SK-N-SH (cell line): ENCODE data around the gene NME3. TPM values are rescaled to one million over a fixed set of nuclear protein-coding genes. Genes with fewer than 3 reads are reported as not detected.

ENCODE experiments used
- ELF1 ChIP-seq: IDR thresholded peaks from 2 replicates; pipeline ENCODE4 v1.4.0; 2012
- EP300 ChIP-seq, 2 experiments: IDR thresholded peaks; 2 replicates each; pipeline versions ENCODE4 v1.4.0 to v1.6.1; 2012; ENCODE audit warnings: borderline replicate concordance in 1 of 2, low read depth in 1 of 2, low read length in 1 of 2
- FOSL2 ChIP-seq: IDR thresholded peaks from 2 replicates; pipeline ENCODE4 v1.4.0; 2012; ENCODE audit warnings: low read depth, mild to moderate bottlenecking, moderate library complexity, borderline replicate concordance
- GABPA ChIP-seq: IDR thresholded peaks from 2 replicates; pipeline ENCODE4 v1.4.0; 2012; ENCODE audit warnings: low read depth, mild to moderate bottlenecking
- IRF3 ChIP-seq: fragments of 150-350 bp; IDR thresholded peaks from 2 replicates; pipeline ENCODE4 v1.6.1; 2016; ENCODE audit warnings: mild to moderate bottlenecking, low read depth, low read length
- JUND ChIP-seq: IDR thresholded peaks from 2 replicates; pipeline ENCODE4 v1.4.0; 2012
- MEF2A ChIP-seq: IDR thresholded peaks from 2 replicates; pipeline ENCODE4 v1.4.0; 2012; ENCODE audit warnings: low read depth, borderline replicate concordance
- NRF1 ChIP-seq: IDR thresholded peaks from 2 replicates; pipeline ENCODE4 v1.6.1; 2012; ENCODE audit warnings: low read depth, mild to moderate bottlenecking, low read length
- PBX3 ChIP-seq: IDR thresholded peaks from 2 replicates; pipeline ENCODE4; 2012
- POLR2AphosphoS5 ChIP-seq: IDR thresholded peaks from 2 replicates; pipeline ENCODE4 v1.6.1; 2012; ENCODE audit warnings: low read depth, low read length
- RAD21 ChIP-seq: IDR thresholded peaks from 2 replicates; pipeline ENCODE4 v1.6.1; 2012; ENCODE audit warnings: mild to moderate bottlenecking, low read length
- RCOR1 ChIP-seq: fragments of 150-350 bp; IDR thresholded peaks from 2 replicates; pipeline ENCODE4 v1.6.1; 2017; ENCODE audit warnings: antibody characterized with exemption, low read length
- REST ChIP-seq: IDR thresholded peaks from 2 replicates; pipeline ENCODE4 v1.6.1; 2012; ENCODE audit warnings: mild to moderate bottlenecking, low read depth, low read length, moderate library complexity
- RFX5 ChIP-seq: IDR thresholded peaks from 2 replicates; pipeline ENCODE4 v1.6.1; 2012; ENCODE audit warnings: mild to moderate bottlenecking, improper control_type of control experiment, low read length
- SMC3 ChIP-seq: IDR thresholded peaks from 2 replicates; pipeline ENCODE4 v1.6.1; 2012; ENCODE audit warnings: low read depth, low read length, improper control_type of control experiment
- TAF1 ChIP-seq: IDR thresholded peaks from 2 replicates; pipeline ENCODE4 v1.6.1; 2012; ENCODE audit warnings: low read depth, mild to moderate bottlenecking, low read length, moderate library complexity, borderline replicate concordance
- TCF12 ChIP-seq: IDR thresholded peaks from 2 replicates; pipeline ENCODE4 v1.4.0; 2012
- TEAD4 ChIP-seq: IDR thresholded peaks from 2 replicates; pipeline ENCODE4 v1.4.0; 2012; ENCODE audit warnings: mild to moderate bottlenecking, borderline replicate concordance; ENCODE audit not compliant: insufficient read depth
- YY1 ChIP-seq: IDR thresholded peaks from 2 replicates; pipeline ENCODE4 v1.4.0; 2012; ENCODE audit warnings: low read depth, mild to moderate bottlenecking
- polyA plus RNA-seq, 3 experiments: library from polyadenylated mRNA; depleted of rRNA; stranded (reverse); fragments of >200 nt; gene quantifications; 2 replicates each; pipeline ENCODE4 v1.2.3, GENCODE V29; 2012
- TF ChIP-seq, protein P1 (sequence below): IDR thresholded peaks from 2 replicates; pipeline ENCODE4 v1.4.0; 2012; ENCODE audit warnings: low read depth, borderline replicate concordance

NME3 gene
- polyA plus RNA-seq, 1 of the 3 experiments (the other 2 are of a cell fraction) = 77.2 TPM

DNA sequence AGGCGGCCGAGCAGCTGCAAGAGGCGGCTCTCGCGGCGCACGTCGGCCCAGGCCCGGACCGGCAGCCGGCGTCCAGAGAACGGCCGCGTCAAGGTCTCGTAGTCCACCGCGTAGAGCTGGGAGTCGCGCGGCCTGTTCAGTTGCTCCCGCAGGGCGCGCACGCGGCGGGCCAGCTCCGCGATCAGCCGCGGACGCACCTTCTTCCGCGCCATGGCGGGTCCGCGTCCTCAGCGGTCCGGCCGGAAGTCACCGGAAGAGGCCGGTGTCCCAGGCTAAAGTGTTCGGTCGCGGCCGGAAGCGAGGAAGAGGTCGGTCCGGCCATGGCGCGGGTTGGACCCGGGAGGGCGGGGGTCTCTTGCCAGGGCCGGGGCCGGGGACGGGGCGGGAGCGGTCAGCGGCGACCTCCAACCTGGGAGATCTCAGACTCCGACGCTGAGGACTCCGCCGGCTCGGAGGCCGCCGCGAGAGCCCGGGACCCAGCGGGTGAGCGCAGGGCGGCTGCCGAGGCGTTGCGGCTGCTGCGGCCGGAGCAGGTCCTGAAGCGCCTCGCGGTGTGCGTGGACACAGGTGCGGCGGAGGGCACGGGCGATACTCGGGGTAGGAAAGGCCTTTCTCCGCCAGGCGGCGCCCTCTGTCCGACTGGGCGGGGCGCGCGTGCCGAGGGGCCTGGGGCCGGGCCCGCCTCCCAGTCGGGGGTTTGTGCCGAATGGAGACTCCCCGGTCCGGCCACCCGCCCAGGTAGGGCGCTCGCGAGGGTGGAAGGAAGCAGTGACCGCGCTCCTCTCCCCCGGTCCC is 1.8 kb upstream of the NME3 start, which contains the start of gene MRPS34 (continued):
- TF ChIP-seq GABPA (peak; percentile 95), MEF2A (no peak), EP300 (IDR thresholded peaks at IDR 0.05; ENCODE audit: borderline replicate concordance in 1 of 2, low read depth in 1 of 2, low read length in 1 of 2) (no peak), YY1 (peak; percentile 89), ELF1 (peak; percentile 87), TAF1 (peak; percentile 95), IRF3 (no peak), PBX3 (no peak), TEAD4 (no peak), FOSL2 (no peak), JUND (no peak), SMC3 (peak; percentile 19; the same call in 1 of the 2 replicates), POLR2AphosphoS5 (peak; percentile 74), REST (peak; percentile 45; the same call in 1 of the 2 replicates), RFX5 (no peak), NRF1 (no peak), RCOR1 (no peak), TCF12 (no peak), RAD21 (peak; percentile 29; the same call in 1 of the 2 replicates)
- TF ChIP-seq, protein P1, sequence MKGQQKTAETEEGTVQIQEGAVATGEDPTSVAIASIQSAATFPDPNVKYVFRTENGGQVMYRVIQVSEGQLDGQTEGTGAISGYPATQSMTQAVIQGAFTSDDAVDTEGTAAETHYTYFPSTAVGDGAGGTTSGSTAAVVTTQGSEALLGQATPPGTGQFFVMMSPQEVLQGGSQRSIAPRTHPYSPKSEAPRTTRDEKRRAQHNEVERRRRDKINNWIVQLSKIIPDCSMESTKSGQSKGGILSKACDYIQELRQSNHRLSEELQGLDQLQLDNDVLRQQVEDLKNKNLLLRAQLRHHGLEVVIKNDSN = no peak
- TF ChIP-seq, all 33 proteins: peak for 12
